HCT116 (cell line): Measurements from ENCODE around the gene CEP55.

ENCODE experiments used
- EZH2 ChIP-seq: fragments of 200-600 bp; sonication (generic); IDR thresholded peaks from 2 replicates; pipeline ENCODE4 v1.6.1; 2017; ENCODE audit warnings: antibody characterized with exemption, mixed run types
- POLR2A ChIP-seq: IDR thresholded peaks from 2 replicates; pipeline ENCODE4 v1.7.0; 2011; ENCODE audit warnings: borderline replicate concordance; ENCODE audit not compliant: insufficient read depth, insufficient read length; ENCODE audit errors: extremely low read depth
- POLR2AphosphoS5 ChIP-seq: IDR thresholded peaks from 2 replicates; pipeline ENCODE4 v1.6.1; 2011; ENCODE audit warnings: mild to moderate bottlenecking, low read depth, low read length, moderate library complexity
- RAD21 ChIP-seq: IDR thresholded peaks from 2 replicates; pipeline ENCODE4 v1.6.1; 2012; ENCODE audit warnings: low read depth, mild to moderate bottlenecking
- SIN3A ChIP-seq: IDR thresholded peaks from 2 replicates; pipeline ENCODE4 v1.6.1; 2012; ENCODE audit warnings: low read depth
- SP1 ChIP-seq: IDR thresholded peaks from 2 replicates; pipeline ENCODE4 v1.6.1; 2012; ENCODE audit warnings: low read depth
- TCF7L2 ChIP-seq: IDR thresholded peaks from 2 replicates; pipeline ENCODE4 v1.7.0; 2011; ENCODE audit warnings: borderline replicate concordance, inconsistent platforms; ENCODE audit not compliant: insufficient read depth, insufficient read length; ENCODE audit errors: extremely low read depth
- YY1 ChIP-seq: IDR thresholded peaks from 2 replicates; pipeline ENCODE4 v1.6.1; 2011; ENCODE audit warnings: low read length, low read depth, moderate library complexity, mild to moderate bottlenecking; ENCODE audit not compliant: insufficient replicate concordance; ENCODE audit errors: extremely low read depth
- ZNF274 ChIP-seq: fragments of 200-500 bp; sonication (Bioruptor generic); IDR thresholded peaks from 2 replicates; pipeline ENCODE4 v1.6.1; 2014; ENCODE audit warnings: mild to moderate bottlenecking, low read depth, low read length, inconsistent platforms
- TF ChIP-seq, protein P1 (sequence below), 3 experiments: fragments of 200-600 bp in 1 of 3; sonication (generic) in 1 of 3; IDR thresholded peaks in 2 of 3; conservative IDR thresholded peaks in 1 of 3; 2 replicates each; pipeline ENCODE4 v1.5.1; 2012 to 2017; ENCODE audit warnings: low read depth in 2 of 3, low read length in 2 of 3, antibody characterized with exemption in 1 of 3, borderline replicate concordance in 1 of 3, control low read depth in 1 of 3, mild to moderate bottlenecking in 1 of 3, mixed read lengths in 1 of 3, mixed run types in 1 of 3, moderate library complexity in 1 of 3; ENCODE audit not compliant: insufficient read depth in 1 of 3
- TF ChIP-seq, protein P2 (sequence below): IDR thresholded peaks from 2 replicates; pipeline ENCODE4 v1.6.1; 2012
- TF ChIP-seq, protein P3 (sequence below): IDR thresholded peaks from 2 replicates; pipeline ENCODE4 v1.6.1; 2012; ENCODE audit warnings: low read depth
- TF ChIP-seq, protein P4 (sequence below): IDR thresholded peaks from 2 replicates; pipeline ENCODE4 v1.6.1; 2011; ENCODE audit warnings: mild to moderate bottlenecking, low read length, moderate library complexity; ENCODE audit not compliant: insufficient replicate concordance; ENCODE audit errors: extremely low read depth
- TF ChIP-seq, protein P5 (sequence below): IDR thresholded peaks from 2 replicates; pipeline ENCODE4 v1.6.1; 2012

DNA sequence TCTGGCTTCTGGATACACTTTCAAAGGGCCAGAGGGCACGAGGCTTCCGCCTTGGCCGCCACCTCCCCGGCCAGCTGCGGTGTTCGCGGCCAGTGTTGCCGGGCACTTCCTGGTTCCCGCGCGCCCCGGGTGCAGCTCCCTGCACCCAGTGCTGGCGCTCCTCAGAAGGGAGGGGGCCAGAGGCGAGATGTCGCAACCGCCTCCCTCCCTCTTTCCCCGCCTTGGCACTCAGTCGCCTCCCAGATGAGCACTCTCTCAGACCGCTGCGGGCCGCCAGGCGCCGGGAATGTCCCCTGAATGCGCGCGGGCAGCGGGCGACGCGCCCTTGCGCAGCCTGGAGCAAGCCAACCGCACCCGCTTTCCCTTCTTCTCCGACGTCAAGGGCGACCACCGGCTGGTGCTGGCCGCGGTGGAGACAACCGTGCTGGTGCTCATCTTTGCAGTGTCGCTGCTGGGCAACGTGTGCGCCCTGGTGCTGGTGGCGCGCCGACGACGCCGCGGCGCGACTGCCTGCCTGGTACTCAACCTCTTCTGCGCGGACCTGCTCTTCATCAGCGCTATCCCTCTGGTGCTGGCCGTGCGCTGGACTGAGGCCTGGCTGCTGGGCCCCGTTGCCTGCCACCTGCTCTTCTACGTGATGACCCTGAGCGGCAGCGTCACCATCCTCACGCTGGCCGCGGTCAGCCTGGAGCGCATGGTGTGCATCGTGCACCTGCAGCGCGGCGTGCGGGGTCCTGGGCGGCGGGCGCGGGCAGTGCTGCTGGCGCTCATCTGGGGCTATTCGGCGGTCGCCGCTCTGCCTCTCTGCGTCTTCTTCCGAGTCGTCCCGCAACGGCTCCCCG is 70.2 kb downstream of the CEP55 start, which contains the start of gene FFAR4:
- TF ChIP-seq, protein P1, sequence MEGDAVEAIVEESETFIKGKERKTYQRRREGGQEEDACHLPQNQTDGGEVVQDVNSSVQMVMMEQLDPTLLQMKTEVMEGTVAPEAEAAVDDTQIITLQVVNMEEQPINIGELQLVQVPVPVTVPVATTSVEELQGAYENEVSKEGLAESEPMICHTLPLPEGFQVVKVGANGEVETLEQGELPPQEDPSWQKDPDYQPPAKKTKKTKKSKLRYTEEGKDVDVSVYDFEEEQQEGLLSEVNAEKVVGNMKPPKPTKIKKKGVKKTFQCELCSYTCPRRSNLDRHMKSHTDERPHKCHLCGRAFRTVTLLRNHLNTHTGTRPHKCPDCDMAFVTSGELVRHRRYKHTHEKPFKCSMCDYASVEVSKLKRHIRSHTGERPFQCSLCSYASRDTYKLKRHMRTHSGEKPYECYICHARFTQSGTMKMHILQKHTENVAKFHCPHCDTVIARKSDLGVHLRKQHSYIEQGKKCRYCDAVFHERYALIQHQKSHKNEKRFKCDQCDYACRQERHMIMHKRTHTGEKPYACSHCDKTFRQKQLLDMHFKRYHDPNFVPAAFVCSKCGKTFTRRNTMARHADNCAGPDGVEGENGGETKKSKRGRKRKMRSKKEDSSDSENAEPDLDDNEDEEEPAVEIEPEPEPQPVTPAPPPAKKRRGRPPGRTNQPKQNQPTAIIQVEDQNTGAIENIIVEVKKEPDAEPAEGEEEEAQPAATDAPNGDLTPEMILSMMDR (IDR thresholded peaks at IDR 0.05 in 2 of 3, conservative IDR thresholded peaks at IDR 0.05 in 1 of 3; ENCODE audit: borderline replicate concordance in 1 of 3, insufficient read depth in 1 of 3, low read depth in 2 of 3, low read length in 2 of 3) = no peak
- TF ChIP-seq POLR2A = no peak
- no peak for TF ChIP-seq SIN3A
- TF ChIP-seq, protein P2, sequence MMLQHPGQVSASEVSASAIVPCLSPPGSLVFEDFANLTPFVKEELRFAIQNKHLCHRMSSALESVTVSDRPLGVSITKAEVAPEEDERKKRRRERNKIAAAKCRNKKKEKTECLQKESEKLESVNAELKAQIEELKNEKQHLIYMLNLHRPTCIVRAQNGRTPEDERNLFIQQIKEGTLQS = no peak
- no peak for TF ChIP-seq TCF7L2
- TF ChIP-seq, protein P3, sequence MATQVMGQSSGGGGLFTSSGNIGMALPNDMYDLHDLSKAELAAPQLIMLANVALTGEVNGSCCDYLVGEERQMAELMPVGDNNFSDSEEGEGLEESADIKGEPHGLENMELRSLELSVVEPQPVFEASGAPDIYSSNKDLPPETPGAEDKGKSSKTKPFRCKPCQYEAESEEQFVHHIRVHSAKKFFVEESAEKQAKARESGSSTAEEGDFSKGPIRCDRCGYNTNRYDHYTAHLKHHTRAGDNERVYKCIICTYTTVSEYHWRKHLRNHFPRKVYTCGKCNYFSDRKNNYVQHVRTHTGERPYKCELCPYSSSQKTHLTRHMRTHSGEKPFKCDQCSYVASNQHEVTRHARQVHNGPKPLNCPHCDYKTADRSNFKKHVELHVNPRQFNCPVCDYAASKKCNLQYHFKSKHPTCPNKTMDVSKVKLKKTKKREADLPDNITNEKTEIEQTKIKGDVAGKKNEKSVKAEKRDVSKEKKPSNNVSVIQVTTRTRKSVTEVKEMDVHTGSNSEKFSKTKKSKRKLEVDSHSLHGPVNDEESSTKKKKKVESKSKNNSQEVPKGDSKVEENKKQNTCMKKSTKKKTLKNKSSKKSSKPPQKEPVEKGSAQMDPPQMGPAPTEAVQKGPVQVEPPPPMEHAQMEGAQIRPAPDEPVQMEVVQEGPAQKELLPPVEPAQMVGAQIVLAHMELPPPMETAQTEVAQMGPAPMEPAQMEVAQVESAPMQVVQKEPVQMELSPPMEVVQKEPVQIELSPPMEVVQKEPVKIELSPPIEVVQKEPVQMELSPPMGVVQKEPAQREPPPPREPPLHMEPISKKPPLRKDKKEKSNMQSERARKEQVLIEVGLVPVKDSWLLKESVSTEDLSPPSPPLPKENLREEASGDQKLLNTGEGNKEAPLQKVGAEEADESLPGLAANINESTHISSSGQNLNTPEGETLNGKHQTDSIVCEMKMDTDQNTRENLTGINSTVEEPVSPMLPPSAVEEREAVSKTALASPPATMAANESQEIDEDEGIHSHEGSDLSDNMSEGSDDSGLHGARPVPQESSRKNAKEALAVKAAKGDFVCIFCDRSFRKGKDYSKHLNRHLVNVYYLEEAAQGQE = no peak
- TF ChIP-seq POLR2AphosphoS5 = no peak
- TF ChIP-seq, protein P4, sequence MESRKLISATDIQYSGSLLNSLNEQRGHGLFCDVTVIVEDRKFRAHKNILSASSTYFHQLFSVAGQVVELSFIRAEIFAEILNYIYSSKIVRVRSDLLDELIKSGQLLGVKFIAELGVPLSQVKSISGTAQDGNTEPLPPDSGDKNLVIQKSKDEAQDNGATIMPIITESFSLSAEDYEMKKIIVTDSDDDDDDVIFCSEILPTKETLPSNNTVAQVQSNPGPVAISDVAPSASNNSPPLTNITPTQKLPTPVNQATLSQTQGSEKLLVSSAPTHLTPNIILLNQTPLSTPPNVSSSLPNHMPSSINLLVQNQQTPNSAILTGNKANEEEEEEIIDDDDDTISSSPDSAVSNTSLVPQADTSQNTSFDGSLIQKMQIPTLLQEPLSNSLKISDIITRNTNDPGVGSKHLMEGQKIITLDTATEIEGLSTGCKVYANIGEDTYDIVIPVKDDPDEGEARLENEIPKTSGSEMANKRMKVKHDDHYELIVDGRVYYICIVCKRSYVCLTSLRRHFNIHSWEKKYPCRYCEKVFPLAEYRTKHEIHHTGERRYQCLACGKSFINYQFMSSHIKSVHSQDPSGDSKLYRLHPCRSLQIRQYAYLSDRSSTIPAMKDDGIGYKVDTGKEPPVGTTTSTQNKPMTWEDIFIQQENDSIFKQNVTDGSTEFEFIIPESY = no peak
- TF ChIP-seq, protein P5, sequence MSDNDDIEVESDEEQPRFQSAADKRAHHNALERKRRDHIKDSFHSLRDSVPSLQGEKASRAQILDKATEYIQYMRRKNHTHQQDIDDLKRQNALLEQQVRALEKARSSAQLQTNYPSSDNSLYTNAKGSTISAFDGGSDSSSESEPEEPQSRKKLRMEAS = no peak
- no peak for TF ChIP-seq SP1
- no peak for TF ChIP-seq ZNF274
- TF ChIP-seq RAD21 = no peak
- no peak for TF ChIP-seq EZH2
- TF ChIP-seq YY1 = no peak
